ENCODE results near the gene KIF19.

Gene KIF19

DNA sequence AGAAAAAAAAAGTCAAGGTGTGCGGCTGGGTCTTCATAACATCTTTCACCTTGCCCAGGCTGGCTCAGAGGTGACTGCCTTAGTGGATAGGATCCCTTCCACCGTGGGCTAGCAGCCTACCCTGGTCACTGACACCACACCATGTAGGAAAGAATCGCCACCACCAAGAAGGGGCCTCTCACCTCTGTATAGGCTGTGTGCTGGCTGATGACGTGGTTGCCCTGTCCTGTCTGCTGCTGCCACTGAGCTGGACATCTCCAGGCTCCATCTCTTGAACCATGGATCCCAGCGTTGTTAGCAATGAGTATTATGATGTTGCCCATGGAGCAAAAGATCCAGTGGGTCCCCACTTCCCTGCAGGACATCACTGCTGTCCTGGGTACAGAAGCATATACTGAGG is 41.2 kb downstream of the KIF19 start, which contains the start of gene GPR142:
GPR142 (plus strand) TSS at position 301 of the 400 bp plus-strand sequence. CDS start 2,035 bp downstream, outside the sequence.
- DNase-seq, result no peak

DNA sequence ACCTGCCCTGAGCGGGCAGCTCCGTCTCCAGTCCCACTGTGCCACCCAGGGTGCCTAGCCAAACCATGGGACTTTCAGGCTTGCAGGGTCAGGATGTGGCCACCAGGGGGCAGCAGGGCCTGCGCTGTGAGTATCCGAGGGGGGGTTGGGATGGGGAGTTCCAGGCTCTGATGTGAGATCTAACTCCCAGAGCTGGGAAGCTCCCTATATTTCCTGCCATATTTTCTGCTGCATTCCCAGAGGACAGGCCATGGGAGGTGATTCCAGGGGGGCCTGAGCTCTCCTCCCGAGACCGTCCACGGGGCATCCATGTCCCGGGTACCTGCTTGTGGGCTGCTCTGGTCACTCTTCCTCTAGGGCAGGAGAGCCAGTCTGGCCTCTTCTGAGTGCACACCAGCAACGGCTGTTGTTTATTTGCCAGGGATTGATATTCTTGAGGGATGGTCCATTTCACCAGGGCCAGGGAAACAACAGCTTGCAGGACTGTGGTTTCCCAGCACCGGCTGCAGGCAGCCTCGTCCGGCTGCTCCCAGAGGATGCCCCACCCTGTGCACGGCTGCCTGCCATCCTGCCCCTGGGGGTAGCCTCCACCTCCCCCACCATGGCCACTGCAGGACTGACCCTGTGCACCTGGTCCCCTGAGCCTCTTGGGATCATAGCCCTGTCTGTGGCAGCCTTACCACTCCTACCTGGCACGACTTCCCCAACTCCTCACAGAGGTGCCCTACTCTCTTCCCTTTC is 42.5 kb downstream of the KIF19 start:
- no peak for DNase-seq

DNA sequence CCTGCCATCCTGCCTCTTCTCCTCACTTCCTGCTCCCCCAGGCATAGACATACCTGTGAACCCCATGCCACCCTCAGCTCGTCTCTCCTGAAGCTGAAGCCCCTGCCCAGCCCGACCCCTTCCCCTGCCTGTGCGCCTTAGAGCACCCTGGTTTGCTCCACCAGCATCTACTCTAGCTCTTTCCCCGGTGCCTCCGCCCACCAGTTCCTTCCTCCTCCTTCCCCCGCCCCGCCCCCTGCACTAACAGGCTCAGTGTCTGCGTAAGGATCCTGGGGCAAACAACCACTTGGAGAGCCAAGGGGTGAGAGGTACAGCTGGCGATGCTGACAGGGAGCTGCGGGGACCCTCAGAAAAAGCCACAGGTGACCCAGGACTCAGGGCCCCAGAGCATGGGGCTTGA is 43.2 kb downstream of the KIF19 start:
- DNase-seq, result no peak

DNA sequence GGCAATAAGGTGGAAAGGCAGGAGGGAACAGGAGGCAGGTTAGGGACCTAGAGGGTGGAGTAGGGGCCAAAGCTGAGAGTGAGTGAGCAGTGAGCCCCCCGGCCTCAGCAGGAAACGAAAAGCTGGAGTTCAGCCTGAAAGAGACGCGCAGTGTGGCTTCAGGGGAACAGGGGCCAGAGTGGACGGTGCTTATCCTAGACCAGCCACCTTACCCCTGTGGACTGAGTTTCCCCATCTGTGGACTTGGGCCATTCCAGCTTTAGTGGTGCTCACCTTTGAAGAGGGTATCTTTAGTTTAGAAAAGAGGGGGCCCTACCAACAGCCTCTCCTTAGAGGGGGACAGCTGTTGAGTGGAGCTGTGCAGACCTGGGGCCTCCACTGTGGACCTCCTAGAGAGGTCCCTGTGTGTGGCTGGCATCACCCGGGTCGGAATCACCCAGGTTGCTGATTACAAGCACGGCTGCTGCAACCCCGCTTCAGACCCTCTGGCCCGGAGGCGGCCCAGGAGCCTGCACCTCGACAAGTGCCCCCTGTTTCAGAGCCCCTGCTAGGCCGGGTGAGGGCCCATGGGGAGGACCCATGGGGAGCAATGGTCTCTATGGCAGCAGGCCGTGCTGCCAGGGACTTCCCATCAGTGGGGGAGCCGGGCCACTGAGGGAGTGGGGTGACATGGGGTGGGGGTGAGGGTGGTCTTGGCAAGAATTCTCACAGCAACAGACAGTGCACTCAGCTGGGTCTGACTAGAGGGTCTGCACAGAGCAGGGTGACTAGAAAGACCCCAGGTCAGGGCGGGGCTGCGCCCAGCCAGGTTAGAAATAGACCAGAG is 43.9 kb downstream of the KIF19 start:
- no peak for DNase-seq

DNA sequence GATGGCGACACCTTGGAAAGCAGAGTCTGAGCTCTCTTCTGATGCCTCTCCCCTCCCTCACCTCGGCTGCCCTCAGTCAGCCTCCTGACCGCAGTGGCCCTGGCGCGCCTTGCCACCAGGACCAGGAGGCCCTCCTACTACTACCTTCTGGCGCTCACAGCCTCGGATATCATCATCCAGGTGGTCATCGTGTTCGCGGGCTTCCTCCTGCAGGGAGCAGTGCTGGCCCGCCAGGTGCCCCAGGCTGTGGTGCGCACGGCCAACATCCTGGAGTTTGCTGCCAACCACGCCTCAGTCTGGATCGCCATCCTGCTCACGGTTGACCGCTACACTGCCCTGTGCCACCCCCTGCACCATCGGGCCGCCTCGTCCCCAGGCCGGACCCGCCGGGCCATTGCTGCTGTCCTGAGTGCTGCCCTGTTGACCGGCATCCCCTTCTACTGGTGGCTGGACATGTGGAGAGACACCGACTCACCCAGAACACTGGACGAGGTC is 45.7 kb downstream of the KIF19 start:
- no peak for DNase-seq

DNA sequence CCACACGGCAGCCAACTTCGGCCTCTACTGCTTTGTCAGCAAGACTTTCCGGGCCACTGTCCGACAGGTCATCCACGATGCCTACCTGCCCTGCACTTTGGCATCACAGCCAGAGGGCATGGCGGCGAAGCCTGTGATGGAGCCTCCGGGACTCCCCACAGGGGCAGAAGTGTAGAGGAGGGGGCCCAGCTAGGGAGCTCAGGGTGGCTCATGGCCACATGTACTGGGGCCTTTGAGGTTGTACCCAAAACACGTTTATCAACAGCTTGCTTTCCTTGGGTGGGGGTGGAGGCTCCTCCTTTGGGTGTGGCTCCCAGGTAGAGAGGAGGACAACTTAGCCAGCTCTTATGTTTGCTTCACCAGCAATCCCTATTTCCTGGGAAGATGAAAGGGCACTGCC is 46.4 kb downstream of the KIF19 start:
- DNase-seq, result no peak

DNA sequence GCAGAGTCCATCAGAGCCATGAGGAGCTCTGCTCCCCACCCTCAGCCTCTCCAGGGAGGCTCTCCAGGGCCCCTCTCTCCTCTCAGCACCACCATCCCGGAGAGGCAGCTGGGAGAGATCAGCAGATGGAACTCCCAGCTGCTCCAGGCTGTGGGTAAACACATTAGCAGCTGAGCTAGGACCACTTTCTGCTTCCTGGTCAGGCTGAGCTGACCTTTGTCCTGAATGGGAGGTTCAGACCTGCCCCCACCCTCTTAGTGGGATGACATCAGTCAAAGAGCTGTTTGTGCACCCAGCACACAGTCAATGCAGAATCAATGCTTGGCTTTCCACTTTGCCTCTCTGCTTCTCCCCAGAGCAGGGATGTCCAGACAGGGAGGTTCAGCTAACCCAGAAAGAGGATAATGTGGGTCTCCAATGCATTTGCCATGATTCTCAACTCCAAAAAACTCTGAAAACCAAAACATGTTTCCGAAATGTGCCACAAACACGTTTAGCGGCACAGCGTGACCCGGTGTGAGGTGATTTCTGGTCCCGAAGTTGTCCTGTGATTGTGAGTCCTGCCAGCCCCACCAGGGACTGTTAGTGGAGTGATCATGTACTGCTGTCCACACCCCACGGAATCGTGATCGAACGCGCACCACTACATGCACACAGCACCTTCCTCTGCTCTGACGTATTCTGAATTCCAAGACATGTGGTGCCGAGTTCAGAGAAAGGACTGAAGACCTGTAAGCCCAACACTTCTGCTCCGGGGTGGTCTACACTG is 48.0 kb downstream of the KIF19 start:
- no peak for DNase-seq

DNA sequence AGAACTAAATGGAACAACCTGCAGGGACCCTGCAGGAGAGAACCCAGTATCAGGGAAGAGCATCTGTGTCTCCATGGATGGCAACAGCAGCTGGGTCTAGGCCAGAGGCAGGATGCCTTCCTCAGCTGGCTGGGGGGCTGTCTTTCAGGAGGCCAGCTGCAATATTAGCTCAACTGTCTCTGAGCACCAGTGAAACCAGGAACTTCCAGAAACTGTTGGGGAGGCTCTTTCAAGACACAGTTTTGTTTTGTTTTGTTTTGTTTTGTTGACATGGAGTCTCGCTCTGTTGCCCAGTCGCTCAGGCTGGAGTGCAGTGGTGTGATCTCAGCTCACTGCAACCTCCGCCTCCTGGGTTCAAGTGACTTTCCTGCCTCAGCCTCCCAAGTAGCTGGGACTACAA is 48.8 kb downstream of the KIF19 start:
- DNase-seq, result no peak

DNA sequence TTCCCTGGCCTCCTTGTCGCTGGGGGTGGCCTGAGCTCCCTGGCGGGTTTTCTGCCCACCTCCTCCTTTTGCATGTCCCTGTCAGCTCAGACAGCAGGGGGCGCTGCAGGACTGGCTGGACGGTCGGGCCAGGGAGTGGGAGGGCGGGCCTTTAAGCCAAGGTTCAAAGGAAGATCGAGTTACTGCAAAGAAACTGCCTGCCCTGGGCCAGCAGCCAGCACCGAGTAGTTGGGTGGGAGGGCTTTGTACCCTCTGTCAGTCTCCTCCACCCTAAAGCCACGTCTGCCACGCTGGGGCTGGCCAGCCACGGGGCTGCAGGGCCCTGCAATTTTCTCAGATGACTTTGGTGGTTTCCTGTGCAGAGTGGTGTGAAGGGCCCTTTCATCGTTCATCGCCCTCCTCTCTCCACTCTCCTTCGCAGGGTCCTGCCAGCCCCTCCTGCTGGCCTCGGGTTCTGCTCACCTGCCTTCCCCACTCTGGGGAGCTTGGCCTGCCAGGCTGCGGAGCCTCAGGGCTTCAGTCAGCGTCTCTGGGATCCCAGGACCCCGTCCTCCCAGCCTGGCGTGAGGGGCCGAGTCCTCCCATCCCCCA is 53.6 kb downstream of the KIF19 start:
- DNase-seq, result peak; percentile 27

DNA sequence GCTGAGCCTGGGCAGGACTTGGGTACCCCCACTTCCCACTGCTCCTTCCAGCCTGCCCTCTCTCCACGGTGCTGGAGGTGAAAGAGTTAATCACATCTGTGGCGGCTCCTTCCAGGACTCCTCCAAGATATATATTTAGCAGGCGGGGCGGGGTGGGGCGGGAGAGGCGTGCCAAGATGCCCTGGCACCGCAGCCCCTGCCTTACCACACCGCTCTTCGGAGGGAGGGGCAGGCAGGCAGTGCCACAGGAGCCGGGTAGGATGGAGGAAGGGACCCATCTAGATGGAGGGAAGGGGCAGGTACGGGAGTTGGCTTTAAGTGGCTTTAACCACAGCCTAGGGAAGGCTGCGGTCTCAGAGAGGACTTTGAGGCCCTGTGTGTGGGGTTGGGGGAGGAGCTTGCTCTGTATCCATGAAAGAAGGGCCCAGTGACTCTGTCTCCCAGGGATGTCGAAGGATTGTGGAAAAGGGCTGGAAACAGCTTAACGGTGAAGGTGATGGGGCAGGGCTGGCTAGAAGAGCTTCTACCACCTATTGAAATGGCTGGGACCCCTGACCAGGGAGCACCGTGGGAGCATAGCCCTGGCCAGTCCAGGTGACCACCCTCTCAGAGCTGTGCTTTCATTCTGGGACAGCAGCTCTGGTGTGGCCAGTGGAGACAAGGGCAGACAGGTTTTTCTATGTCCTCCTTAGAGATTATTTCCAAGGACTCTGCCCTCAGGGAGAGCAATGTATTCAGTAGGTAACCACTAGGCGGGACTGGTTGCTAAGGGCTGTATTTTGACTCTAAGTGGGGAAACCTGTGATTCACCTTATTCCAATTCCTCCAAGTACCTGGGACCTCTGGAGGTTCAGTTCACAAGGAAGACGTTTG is 54.3 kb downstream of the KIF19 start:
- no peak for DNase-seq

DNA sequence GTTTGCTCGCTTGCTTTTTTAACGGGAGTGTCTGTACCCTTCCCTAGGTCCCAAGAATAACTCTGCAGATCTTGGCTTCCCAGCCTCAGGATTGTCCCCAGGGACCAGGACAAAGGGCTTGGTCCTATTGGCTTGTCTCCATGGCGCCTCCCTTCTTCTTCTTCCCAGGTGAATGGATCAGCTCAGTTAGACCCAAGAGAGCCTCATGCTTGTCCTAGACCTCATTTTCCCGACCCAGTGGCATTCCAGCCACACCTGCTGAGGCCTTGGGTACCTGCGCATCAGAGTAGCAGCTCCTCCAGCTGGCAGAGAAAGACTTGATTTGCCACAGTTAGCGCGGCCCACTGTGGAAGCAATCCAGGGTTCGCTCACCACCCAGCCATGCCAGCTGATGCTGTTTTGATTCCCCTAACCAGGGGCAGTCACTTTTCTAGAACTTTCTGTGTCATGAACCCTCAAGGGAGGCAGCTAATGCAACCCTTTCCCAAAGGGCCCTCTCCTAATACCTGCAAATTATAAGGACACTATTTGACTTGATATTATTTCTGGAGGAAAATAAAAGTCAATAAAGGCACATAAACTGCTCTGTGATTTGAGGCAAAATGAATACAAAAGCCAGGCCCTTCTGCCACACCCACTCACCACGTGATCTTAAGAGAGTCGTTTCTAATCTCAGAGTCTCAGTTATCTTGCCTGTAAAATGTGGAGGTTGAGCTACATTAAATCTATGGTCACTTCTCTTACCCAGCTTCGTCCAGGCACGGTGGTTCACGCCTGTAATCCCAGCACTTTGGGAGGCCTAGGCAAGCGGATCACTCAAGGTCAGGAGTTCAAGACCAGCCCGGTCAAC is 55.2 kb downstream of the KIF19 start:
- DNase-seq, result no peak

DNA sequence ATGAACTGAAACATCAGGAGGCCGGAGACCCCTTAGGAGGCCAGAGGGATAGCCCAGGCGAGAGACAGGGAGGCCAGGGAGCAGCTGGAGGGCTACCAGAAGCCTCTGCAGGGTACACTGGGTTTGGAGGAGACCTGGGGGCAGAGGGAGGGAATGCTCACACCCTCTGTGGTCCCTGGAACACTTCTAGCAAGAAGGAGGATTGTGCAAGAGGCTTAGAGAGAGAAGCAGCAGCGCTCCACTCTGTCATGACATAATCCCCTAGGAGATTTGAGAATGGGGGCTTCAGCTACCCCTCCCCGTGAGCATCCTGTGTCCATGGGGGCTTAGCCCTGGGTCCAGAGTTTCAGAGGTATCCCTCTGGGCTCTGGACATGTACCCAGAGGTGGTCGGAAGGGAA is 57.1 kb downstream of the KIF19 start:
- no peak for DNase-seq

DNA sequence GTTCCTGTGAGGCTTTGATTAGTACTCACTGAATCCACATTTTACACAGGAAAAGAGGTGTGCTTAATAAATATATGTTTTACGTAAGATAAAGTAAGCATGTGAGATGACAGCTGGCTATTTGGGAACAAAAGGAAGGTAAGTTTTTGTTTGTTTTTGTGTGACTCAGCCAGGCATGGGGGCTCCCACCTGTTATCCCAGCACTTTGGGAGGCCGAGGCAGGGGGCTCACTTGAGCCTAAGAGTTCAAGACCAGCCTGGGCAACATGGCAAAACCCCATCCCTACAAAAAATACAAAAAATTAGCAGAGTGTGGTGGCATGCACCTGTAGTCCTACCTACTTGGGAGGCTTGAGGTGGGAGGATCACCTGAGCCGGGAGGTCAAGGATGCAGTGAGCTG is 59.2 kb downstream of the KIF19 start:
- DNase-seq, result no peak

DNA sequence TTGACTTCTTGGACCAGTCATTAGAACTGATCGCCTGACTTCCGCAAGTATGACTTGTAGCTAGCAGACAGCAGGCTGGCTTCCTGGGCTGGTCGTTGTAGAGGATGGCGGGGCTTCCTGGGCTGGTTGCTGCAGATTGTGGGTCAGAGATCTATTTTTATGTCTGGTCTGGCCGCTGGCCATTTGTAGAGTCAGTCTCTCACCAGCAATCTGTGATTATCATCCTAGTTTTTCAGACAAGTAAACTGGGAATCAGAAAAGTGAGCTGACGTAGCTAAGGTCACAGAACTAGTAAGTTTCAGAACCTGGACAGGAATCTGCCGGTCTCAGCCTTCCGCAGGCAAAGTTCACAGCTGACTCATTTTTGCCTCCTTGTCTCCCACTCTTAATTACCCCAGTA is 60.4 kb downstream of the KIF19 start:
- DNase-seq, result no peak

DNA sequence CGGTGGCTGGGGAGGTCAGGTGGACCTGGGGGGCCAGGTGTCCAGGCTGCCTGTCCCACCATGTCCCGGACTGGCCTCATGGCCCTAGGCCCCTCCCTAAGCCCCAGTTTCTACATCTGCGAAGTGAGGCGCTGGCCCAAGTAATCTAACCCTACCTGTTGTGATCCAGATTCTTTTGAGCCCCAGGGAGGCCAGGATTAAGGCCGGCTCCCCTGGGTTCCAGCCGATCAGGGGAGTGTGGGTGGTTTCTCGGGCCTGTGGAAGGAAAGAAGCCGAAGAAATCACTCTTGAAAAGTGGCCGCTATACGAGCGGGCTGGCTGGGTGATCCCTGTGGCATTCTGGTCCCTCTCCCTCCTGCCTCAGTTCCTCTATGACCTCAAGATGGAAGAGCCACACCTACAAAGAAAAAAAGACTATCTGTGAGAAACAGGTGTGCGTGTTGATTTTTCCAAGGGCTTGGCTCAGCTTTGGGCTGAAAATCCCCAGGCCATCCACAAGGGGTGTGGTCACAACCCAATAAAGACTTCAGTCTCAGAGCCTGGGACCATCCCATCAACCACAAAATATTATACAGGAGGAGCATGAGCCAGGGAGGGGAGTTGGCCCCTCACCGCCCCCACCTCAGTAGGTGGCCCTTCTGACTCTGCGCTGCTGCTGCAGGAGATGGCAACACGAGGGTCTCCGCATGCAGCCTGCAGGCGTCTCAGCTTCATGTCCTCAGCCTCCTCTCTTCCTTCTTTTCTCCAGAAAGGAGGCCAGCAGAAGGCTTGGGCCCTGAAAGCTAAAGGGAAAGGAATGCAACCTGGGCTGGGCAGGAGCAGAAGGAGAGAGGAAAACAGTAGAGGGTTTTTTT is 61.6 kb downstream of the KIF19 start:
- DNase-seq, result no peak

DNA sequence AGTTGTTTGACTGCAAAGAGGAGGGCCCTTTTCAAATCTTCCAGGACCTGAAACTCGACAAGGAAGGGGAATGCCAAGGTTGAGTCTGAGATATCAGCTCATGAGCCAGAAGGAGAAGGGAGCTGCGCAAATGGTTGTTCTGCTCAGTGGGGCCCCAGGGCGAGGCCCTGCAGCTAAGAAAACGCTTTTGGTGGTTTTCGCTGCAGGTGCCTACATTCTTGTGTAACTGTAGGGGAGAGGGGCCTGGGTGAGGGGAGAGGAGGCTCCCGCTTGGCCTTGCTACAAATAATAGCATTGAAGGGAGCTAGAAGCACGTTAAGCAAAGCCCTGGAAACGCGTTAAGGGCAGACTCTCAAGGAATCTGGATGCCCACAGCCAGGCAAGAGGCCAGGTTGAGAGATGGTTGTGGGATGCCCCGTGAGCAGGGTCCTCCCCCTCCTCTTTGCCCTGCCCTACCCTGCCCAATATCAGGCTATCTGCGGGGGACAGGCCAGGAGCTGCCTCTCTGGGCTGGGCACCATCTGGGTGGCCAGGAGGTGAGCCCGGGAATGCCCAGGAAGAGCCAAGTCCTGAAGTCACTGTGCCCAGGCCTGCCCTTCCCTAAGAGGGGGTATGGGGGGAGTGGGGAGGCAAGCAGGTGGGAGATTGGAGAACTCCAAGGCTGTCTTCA is 63.2 kb downstream of the KIF19 start:
- DNase-seq, result no peak

DNA sequence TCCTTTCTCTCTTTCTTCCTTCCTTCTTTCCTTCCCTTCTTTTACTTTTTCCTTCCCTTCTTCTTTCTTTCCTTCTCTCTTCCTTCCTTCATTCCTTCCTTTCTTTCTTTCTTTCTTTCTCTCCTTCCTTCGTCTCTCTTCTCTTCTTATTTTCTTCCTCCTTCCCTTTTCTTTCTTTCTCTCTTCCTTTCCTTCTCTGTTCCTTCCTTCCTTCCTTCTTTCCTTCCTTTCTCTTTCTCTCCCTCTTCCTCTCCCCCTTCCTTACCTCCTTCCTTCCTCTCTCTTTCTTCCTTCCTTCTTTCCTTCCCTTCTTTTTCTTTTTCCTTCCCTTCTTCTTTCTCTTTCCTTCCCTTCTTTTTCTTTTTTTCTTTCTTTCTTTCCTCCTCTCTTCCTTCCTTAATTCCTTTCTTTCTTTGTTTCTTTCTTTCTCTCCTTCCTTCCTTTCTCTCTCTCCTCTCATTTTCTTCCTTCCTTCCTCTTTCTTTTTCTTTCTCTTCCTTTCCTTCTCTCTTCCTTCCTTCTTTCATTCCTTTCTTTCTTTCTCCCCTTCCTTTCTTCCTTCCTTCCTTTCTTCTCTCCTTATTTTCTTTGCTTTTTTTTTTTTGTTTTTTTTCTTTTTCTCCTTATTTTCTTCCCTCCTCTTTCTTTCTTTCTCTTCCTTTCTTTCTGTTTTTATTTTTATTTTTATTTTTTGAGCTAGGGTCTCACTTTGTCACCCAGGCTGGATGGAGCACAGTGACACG is 64.1 kb downstream of the KIF19 start:
- DNase-seq, result no peak

Data from GF-D8 (cell line).